IPS DF 6.9 (cell line): ENCODE data around the gene FDCSP.
"Not testable (repeated sequence)": the region's sequence is repeated elsewhere in the genome, so short reads cannot be mapped to it uniquely, and the experiment has no call there.

Experiments used
- DNase-seq: peaks from one replicate; pipeline ENCODE4 v3.0.0-alpha.2; 2013; ENCODE audit warnings: low read depth, low spot score
- H3K27ac ChIP-seq: one replicate; pipeline ENCODE4 v1.5.1; 2013; ENCODE audit warnings: low read length, control low read depth
- H3K27me3 ChIP-seq: 2 replicates; pipeline ENCODE4 v1.6.1; 2013; ENCODE audit warnings: mild to moderate bottlenecking, low read length; ENCODE audit not compliant: control insufficient read depth, insufficient read depth
- H3K36me3 ChIP-seq: 2 replicates; pipeline ENCODE4 v1.6.1; 2013; ENCODE audit warnings: low read length; ENCODE audit not compliant: control insufficient read depth, insufficient read depth
- H3K4me1 ChIP-seq: 2 replicates; pipeline ENCODE4 v1.6.1; 2013; ENCODE audit warnings: low read length; ENCODE audit not compliant: control insufficient read depth, insufficient read depth
- H3K4me3 ChIP-seq: 2 replicates; pipeline ENCODE4 v1.5.1; 2013; ENCODE audit warnings: mild to moderate bottlenecking, low read length
- H3K9me3 ChIP-seq: 2 replicates; pipeline ENCODE4 v1.6.1; 2013; ENCODE audit warnings: low read length, inconsistent platforms; ENCODE audit not compliant: control insufficient read depth, insufficient read depth
- WGBS: extraction: QIAGEN DNeasy Blood & Tissue Kit; methylation state at CpG from one replicate; pipeline ENCODE4 v1.1.7; 2013; ENCODE audit warnings: mixed read lengths, missing lambda C conversion rate; ENCODE audit not compliant: insufficient read length, insufficient coverage; 5-methylcytosine and 5-hydroxymethylcytosine counted together

Gene FDCSP

GRCh38 chr4:70236125-70236524 is 10.2 kb downstream of the FDCSP start:
- no peak for DNase-seq
- no peaks in the 10 kb centered on the region for H3K9me3 ChIP-seq
- no peaks in the 10 kb centered on the region for H3K36me3 ChIP-seq
- no peaks in the 10 kb centered on the region for H3K27me3 ChIP-seq
- H3K27ac ChIP-seq = no peak overlapping the region
- WGBS = no CpG with 5 or more reads among the region's 1 CpG
- no peaks in the 10 kb centered on the region for H3K4me1 ChIP-seq
- H3K4me3 ChIP-seq = no peak overlapping the region

- DNase-seq = no peak
- Histone ChIP-seq H3K36me3 (no peaks in the 10 kb centered on the region), H3K4me1 (no peaks in the 10 kb centered on the region), H3K9me3 (no peaks in the 10 kb centered on the region), H3K27me3 (no peaks in the 10 kb centered on the region), H3K4me3 (no peak overlapping the region), H3K27ac (no peak overlapping the region)
- no CpG with 5 or more reads among the region's 3 CpGs for WGBS
Observed at GRCh38 chr4:70239131-70239883, 13.4 kb downstream of the FDCSP start.

- Histone ChIP-seq H3K36me3 (no peaks in the 10 kb centered on the region), H3K9me3 (no peaks in the 10 kb centered on the region), H3K27ac (no peak overlapping the region), H3K4me3 (no peak overlapping the region), H3K4me1 (no peaks in the 10 kb centered on the region), H3K27me3 (no peaks in the 10 kb centered on the region)
- no CpG with 5 or more reads among the region's 5 CpGs for WGBS
- DNase-seq = no peak
Observed at GRCh38 chr4:70239884-70240591, 14.1 kb downstream of the FDCSP start.

GRCh38 chr4:70242297-70242696 is 16.4 kb downstream of the FDCSP start, which contains the start of gene CSN3:
Gene CSN3 (plus strand): TSS chr4:70242597. CDS start chr4:70244820, 2,223 bp downstream.
- not testable (repeated sequence) for H3K4me1 ChIP-seq, H3K4me3 ChIP-seq, H3K9me3 ChIP-seq, H3K36me3 ChIP-seq, H3K27me3 ChIP-seq, H3K27ac ChIP-seq, DNase-seq
- WGBS = no CpG with 5 or more reads among the region's 3 CpGs

- Histone ChIP-seq H3K27me3 (no peaks in the 10 kb centered on the region), H3K27ac (no peak overlapping the region), H3K36me3 (no peaks in the 10 kb centered on the region), H3K4me3 (no peak overlapping the region), H3K4me1 (no peaks in the 10 kb centered on the region), H3K9me3 (no peaks in the 10 kb centered on the region)
- no peak for DNase-seq
- WGBS = no CpG with 5 or more reads among the region's 4 CpGs
Observed at GRCh38 chr4:70243091-70243490, 17.2 kb downstream of the FDCSP start.

GRCh38 chr4:70251250-70251944 is 25.5 kb downstream of the FDCSP start:
- Histone ChIP-seq H3K9me3 (no peaks in the 10 kb centered on the region), H3K4me1 (no peaks in the 10 kb centered on the region), H3K27me3 (no peaks in the 10 kb centered on the region), H3K27ac (no peak overlapping the region), H3K36me3 (no peaks in the 10 kb centered on the region), H3K4me3 (no peak overlapping the region)
- no peak for DNase-seq
- no CpG with 5 or more reads among the region's 3 CpGs for WGBS

- WGBS = no CpG with 5 or more reads among the region's 1 CpG
- Histone ChIP-seq H3K4me3 (no peak overlapping the region), H3K27me3 (no peaks in the 10 kb centered on the region), H3K36me3 (no peaks in the 10 kb centered on the region), H3K4me1 (no peaks in the 10 kb centered on the region), H3K9me3 (no peaks in the 10 kb centered on the region), H3K27ac (no peak overlapping the region)
- DNase-seq = no peak
Observed at GRCh38 chr4:70251945-70252277, 26.0 kb downstream of the FDCSP start.

- WGBS = no CpG with 5 or more reads among the region's 1 CpG
- no peak overlapping the region for H3K27ac ChIP-seq
- H3K4me1 ChIP-seq = no peaks in the 10 kb centered on the region
- H3K9me3 ChIP-seq = no peaks in the 10 kb centered on the region
- DNase-seq = no peak
- H3K36me3 ChIP-seq = no peaks in the 10 kb centered on the region
- H3K27me3 ChIP-seq = no peaks in the 10 kb centered on the region
- no peak overlapping the region for H3K4me3 ChIP-seq
Observed at GRCh38 chr4:70269674-70270073, 43.8 kb downstream of the FDCSP start.

- Histone ChIP-seq H3K36me3 (no peaks in the 10 kb centered on the region), H3K27me3 (no peaks in the 10 kb centered on the region), H3K4me1 (no peaks in the 10 kb centered on the region), H3K4me3 (no peak overlapping the region), H3K9me3 (no peaks in the 10 kb centered on the region), H3K27ac (no peak overlapping the region)
- DNase-seq = no peak
- WGBS = no CpG with 5 or more reads among the region's 2 CpGs
Observed at GRCh38 chr4:70277121-70277520, 51.2 kb downstream of the FDCSP start.

GRCh38 chr4:70280567-70280966 is 54.6 kb downstream of the FDCSP start:
- no peak overlapping the region for H3K27ac ChIP-seq
- no CpG with 5 or more reads among the region's 1 CpG for WGBS

More at GRCh38 chr4:70280567-70280966, 54.6 kb downstream of the FDCSP start:
- Histone ChIP-seq H3K9me3 (no peaks in the 10 kb centered on the region), H3K27me3 (no peaks in the 10 kb centered on the region), H3K36me3 (no peaks in the 10 kb centered on the region), H3K4me3 (no peak overlapping the region), H3K4me1 (no peaks in the 10 kb centered on the region)
- DNase-seq = no peak
